ENCODE measurements around the gene ARHGEF25.
"Not testable (repeated sequence)": the region's sequence is repeated elsewhere in the genome, so short reads cannot be mapped to it uniquely, and the experiment has no call there.

Gene ARHGEF25

DNA sequence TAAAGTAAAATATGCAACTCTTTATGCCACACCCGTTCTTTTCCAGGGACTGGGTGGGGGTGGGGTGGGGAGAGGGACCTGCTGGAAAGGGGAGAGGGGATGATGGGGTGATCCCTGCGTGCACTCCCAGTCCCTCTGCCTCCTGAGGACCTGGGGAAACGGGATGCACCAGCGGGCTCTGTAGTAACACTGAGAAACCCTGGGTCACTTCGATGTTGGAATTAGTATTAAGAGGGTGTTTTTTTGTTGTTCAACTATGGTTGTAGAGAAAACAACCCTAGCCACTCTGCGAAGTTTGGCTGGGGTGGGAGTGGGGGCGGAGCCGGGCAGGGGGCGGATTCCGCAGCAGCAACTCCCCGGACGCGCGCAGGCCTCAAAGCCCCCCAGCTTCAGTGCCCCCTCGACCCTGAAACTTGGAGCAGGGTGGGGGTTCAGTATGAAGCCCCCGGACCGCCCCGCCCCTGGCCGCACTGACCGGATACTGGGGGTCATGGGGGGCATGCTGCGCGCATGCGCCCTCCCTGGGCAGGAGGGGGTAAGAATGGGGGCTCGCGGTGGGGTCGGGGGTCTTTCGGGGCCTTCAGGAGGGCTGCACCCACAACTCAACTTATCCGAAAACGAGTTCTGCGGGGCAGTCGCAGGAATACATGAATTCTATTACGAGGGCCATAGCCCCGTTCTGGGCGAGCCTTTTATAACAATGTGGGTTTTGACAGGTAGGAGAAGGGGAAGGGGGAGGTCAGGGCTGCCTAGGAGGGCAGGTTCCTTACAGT is 1.3 kb upstream of the ARHGEF25 start:
- no peak for DNase-seq (ENCODE audit: low read depth)

DNA sequence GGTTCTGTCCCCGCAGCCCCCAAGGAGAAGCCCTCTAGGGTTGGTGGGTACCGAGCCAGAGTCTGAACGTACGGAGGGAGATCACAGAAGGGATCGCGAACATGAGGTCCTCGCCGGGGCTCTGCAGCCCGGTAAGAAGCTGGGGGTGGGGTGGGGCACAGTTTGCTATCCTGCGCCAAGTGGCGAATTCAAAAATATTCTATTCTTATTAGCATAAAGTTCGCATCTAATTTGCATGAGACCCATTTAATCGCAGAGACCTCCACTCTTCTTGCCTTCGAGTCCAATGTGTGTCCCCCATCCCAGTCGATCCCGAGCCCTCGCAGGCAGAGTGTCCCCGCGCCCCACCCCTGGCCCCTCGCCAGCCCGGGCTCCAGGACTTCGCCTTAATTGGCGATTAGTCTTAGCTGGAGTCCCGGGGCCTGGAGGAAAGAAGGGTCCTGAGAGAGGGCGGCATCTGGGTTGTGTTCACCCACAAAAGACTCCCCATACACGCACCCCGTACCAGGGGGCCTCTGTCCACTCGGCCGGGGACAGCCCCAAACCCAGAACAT is 604 bp upstream of the ARHGEF25 start:
- no peak for DNase-seq (ENCODE audit: low read depth)

GRCh38 chr12:57611827-57612710 is 834 bp downstream of the ARHGEF25 start:
- no peak for DNase-seq (ENCODE audit: low read depth)

GRCh38 chr12:57612711-57613426 is 1.6 kb downstream of the ARHGEF25 start:
- DNase-seq (ENCODE audit: low read depth) = no peak

DNA sequence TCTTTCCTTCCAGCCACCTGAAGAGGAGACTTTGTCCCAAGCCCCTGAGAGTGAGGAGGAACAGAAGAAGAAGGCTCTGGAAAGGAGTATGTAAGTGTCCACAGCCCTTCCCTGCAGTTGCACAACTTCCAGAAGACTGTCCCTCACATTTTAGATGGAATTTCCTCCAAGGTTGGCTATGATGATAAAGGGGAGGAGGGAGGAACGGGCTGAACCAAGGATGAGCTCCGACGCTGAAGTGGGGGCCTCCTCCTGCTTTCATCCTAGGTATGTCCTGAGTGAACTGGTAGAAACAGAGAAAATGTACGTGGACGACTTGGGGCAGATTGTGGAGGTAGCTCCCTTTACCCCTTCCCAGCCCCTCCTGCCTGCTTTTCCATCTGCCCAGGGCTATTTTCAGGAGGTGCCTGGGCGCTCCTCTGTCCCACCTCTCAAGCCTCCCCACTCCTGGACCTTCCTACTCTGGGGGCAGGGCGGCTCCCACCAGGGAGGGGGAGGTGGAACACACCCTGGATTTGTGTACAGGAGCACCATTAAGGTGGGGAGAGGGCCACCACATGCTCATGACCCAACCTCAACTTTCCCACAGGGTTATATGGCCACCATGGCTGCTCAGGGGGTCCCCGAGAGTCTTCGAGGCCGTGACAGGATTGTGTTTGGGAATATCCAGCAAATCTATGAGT is 2.3 kb downstream of the ARHGEF25 start:
- DNase-seq (ENCODE audit: low read depth) = no peak

GRCh38 chr12:57614178-57614947 is 3.1 kb downstream of the ARHGEF25 start:
- no peak for DNase-seq (ENCODE audit: low read depth)

GRCh38 chr12:57614948-57615500 is 3.8 kb downstream of the ARHGEF25 start:
- DNase-seq (ENCODE audit: low read depth) = no peak

DNA sequence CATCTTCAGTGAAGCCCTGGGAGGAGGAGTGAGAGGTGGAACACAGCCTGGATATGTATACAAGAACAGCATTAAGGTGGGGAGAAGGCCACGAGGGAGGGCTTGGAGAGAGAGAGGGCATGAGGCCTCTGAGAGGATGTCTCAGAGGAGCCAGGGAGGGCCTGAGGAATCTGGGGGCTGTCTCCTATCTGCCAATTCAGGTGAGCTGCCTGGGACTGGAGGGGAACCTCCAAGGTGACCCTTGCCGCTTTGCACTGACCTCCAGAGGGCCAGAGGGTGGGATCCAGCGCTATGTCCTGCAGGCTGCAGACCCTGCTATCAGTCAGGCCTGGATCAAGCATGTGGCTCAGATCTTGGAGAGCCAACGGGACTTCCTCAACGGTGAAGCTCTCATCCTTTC is 4.4 kb downstream of the ARHGEF25 start:
- DNase-seq (ENCODE audit: low read depth) = no peak

DNA sequence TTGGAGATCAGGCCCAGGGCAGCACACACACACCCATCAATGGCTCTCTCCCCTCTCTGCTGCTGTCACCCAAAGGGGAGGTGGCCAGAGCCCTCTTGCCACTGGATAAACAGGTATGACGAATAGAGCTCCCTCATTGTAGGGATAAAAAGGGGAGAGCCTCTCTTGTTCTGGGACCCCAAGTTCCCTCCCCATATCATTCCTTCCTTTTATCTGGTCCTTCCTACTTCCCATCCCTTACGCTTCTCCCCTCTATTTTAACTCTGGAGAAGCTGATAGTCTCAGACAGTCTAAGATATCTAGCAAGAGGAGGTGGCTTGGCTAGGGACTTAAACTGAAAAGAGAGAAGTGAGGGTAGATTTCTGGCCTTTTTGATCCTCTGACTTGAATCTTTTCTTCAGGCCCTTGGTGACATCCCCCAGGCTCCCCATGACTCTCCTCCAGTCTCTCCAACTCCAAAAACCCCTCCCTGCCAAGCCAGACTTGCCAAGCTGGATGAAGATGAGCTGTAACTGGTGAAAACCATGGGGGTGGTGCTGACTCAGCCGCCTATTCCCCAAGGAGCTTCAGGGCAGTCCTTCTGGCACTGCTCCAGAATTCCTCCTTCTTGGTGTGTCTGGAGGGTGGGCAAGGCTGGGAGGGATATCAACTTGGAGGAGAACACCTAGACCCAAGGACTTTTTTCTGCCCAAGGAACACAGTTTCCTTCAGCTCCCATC is 5.3 kb downstream of the ARHGEF25 start:
- DNase-seq (ENCODE audit: low read depth) = no peak

DNA sequence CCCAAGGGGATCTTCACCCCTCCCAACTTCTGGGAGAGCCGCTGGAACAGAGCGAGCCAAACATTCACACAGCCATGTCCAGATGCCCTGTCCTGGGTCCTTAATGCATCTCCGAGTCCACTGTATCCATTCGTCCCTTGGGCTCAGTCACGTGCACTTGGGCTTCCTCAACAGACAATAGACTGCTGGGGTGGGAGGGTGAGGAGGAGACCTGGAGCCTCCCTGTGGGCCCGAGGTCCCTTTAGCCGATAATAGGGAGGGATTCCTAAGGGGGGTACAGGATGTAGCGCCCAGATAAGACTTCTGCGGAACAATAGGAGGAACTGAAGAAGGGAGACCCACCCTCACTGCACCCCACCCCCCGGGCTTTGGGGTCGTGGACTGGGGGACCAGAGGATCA is 6.7 kb downstream of the ARHGEF25 start:
- no peak for DNase-seq (ENCODE audit: low read depth)

GRCh38 chr12:57618431-57618830 is 7.2 kb downstream of the ARHGEF25 start:
- not testable (repeated sequence) for DNase-seq (ENCODE audit: low read depth)

GRCh38 chr12:57618966-57619433 is 7.8 kb downstream of the ARHGEF25 start:
- no peak for DNase-seq (ENCODE audit: low read depth)

- DNase-seq (ENCODE audit: low read depth) = no peak
Measured at GRCh38 chr12:57619434-57620244, 8.4 kb downstream of the ARHGEF25 start.

DNA sequence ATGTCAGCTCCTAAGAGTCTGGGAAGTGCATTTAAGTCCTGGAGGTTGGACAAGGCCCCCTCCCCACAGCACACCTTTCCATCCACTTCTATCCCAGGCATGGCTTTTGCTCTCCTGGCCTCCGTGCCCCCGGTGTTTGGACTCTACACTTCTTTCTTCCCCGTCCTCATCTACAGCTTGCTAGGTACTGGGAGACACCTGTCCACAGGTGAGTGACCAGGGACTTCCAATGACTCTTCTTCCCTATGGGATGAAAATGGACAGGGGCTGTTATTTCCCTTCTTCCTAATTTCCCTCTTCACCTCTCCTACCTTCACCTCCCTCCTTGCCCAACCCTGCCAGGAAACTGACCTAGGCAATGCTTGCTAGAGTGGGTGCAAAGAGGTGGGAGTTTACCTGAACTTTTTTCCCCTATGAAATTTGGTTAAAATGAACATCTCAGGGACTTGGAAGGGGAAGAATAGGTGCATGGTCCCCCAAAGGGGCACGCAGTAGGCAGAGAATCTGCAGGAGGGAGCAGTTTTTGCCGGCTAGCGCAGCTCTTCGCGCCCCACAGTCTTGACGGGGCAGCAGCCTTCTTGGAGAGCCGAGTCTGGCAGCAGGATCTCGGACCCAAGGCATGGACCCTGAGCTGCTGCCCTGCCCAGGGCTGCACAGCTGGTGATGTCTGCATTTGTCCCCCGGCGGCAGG is 9.2 kb downstream of the ARHGEF25 start:
- DNase-seq (ENCODE audit: low read depth) = no peak

- no peak for DNase-seq (ENCODE audit: low read depth)
Measured at GRCh38 chr12:57620936-57621496, 9.8 kb downstream of the ARHGEF25 start.

DNA sequence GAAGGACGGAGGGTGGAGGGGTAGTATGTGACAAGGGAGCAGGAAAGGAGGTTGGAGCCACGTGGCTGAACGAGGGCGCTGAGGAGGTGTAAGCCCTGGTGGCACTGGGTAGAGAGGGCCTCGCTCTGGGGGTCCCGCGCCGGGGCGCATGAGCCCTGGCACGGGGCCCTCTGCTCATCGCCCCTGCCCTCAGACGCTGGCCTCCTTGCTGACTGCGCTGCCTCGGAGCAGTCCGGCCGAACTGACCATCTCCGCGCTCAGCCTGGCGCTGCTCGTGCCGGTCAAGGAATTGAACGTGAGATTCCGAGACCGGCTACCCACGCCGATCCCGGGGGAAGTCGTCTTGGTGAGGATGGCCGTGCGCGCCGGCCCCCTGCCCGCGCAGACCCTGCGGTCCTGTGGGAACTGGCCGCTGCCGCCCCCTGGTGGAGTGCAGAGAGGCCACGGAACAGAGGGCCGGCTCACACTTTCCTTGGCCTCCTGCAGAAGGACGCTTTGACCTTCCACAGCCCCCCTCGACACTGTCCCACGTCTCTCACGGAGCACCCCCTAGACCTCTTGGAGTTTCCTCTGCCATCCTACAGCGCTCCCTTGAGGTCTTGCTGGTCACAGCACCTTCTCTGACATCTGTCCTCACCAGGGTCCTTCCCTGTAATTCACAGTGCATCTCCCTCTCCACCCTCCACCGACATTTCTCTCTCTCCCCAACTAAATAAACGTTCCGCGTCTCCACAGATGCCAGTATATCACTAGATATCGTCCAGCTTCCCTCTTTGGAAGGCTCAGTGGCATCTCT is 10.5 kb downstream of the ARHGEF25 start:
- DNase-seq (ENCODE audit: low read depth) = no peak

All from stimulated activated CD8-positive, alpha-beta memory T cell treated with anti-CD3 and anti-CD28 coated beads, Interleukin-15, amount 100 ng/mL, for 1 hour (primary cell).